ENCODE data around the gene DOK4. TPM values are rescaled to one million over a fixed set of nuclear protein-coding genes. Genes with fewer than 3 reads are reported as not detected.

DOK4 gene
- total and polyA plus RNA-seq, 4 donors, result 7.8 to 24.6 (median 18.1) TPM

GRCh38 chr16:57462978-57463362, 23.3 kb downstream of the DOK4 start:
- Histone ChIP-seq H3K27me3 (ENCODE audit: control insufficient read depth in 4 of 4, insufficient read depth in 4 of 4, low read length in 3 of 4) (no peaks in the 10 kb centered on the region), H3K4me3 (ENCODE audit: low read depth in 1 of 3, low read length in 3 of 3) (peak overlapping the region; percentile 87 to 99 (median 96)), H3K4me1 (ENCODE audit: control insufficient read depth in 4 of 4, insufficient read depth in 4 of 4, low read length in 3 of 4) (peaks cover 0 to 19% (median 16%) of the 10 kb centered on the region in 4 donors), H3K36me3 (ENCODE audit: control insufficient read depth in 4 of 4, insufficient read depth in 3 of 4, low read depth in 1 of 4, low read length in 3 of 4) (peaks cover 10 to 54% (median 39%) of the 10 kb centered on the region in 4 donors), H3K27ac (ENCODE audit: low read depth in 1 of 2, low read length in 2 of 2) (peak overlapping the region; percentile 47 to 50), H3K9me3 (ENCODE audit: control insufficient read depth in 4 of 4, low read length in 3 of 4) (no peaks in the 10 kb centered on the region), H3K9ac (ENCODE audit: low read depth in 1 of 2, low read length in 2 of 2) (peak overlapping the region; percentile 76 to 90)
- no peak for DNase-seq (ENCODE audit: low spot score)
- TF ChIP-seq FOXA2 (IDR thresholded peaks at IDR 0.05) (no peak), YY1 (IDR thresholded peaks at IDR 0.05) (no peak), REST (IDR thresholded peaks at IDR 0.05) (no peak), HNF4G (IDR thresholded peaks at IDR 0.05) (no peak), HNF4A (conservative IDR thresholded peaks at IDR 0.05) (no peak), ATF3 (IDR thresholded peaks at IDR 0.05) (no peak), EGR1 (IDR thresholded peaks at IDR 0.05; ENCODE audit: low read depth in 2 of 2) (no peak), CTCF (IDR thresholded peaks at IDR 0.05; ENCODE audit: low read depth, low read length, missing input control) (no peak), GABPA (IDR thresholded peaks at IDR 0.05 in 1 of 2, conservative IDR thresholded peaks at IDR 0.05 in 1 of 2) (no peak), RAD21 (IDR thresholded peaks at IDR 0.05) (no peak), TAF1 (conservative IDR thresholded peaks at IDR 0.05) (no peak), ZBTB33 (IDR thresholded peaks at IDR 0.05) (no peak), FOXA1 (IDR thresholded peaks at IDR 0.05) (no peak), SP1 (IDR thresholded peaks at IDR 0.05) (no peak), JUND (IDR thresholded peaks at IDR 0.05) (no peak), NR2F2 (IDR thresholded peaks at IDR 0.05) (no peak), MAX (IDR thresholded peaks at IDR 0.05) (no peak), RXRA (IDR thresholded peaks at IDR 0.05) (no peak)
- under 1% methylated on average over 16 of the region's 16 CpGs for WGBS
